ENCODE results near the gene VWA1.

GRCh38 chr1:1425753-1426495 lies 9.6 kb upstream of the VWA1 start:
- TF ChIP-seq CTCF (IDR thresholded peaks at IDR 0.05) (no peak), POLR2A (IDR thresholded peaks at IDR 0.05) (no peak)
